Large intestine (tissue), 3 donors: ENCODE data around the gene SKP1. TPM values are rescaled to one million over a fixed set of nuclear protein-coding genes. Genes with fewer than 3 reads are reported as not detected.

ENCODE experiments used
- DNase-seq, 2 donors: peaks; one replicate each; pipeline versions ENCODE4 v3.0.0 to v3.0.0-alpha.2; 2013
- H3K27ac ChIP-seq: one replicate; pipeline ENCODE4 v1.5.1; 2013; ENCODE audit warnings: low read length
- H3K27me3 ChIP-seq: 2 replicates; pipeline ENCODE4 v1.6.1; 2013; ENCODE audit warnings: low read length; ENCODE audit not compliant: control insufficient read depth, insufficient read depth
- H3K36me3 ChIP-seq: 2 replicates; pipeline ENCODE4 v1.6.1; 2013; ENCODE audit warnings: low read length; ENCODE audit not compliant: control insufficient read depth, insufficient read depth
- H3K4me1 ChIP-seq: one replicate; pipeline ENCODE4 v1.6.1; 2013; ENCODE audit warnings: low read length; ENCODE audit not compliant: control insufficient read depth, insufficient read depth
- H3K4me3 ChIP-seq: one replicate; pipeline ENCODE4 v1.5.1; 2013; ENCODE audit warnings: low read length
- H3K9me3 ChIP-seq: one replicate; pipeline ENCODE4 v1.6.1; 2013; ENCODE audit warnings: mild to moderate bottlenecking, low read depth, low read length, moderate library complexity; ENCODE audit not compliant: control insufficient read depth
- WGBS: methylation state at CpG from one replicate; pipeline ENCODE4 v1.1.5; 2013; ENCODE audit warnings: low lambda C conversion rate; ENCODE audit not compliant: insufficient coverage; 5-methylcytosine and 5-hydroxymethylcytosine counted together
- polyA plus RNA-seq: library from polyadenylated mRNA; unstranded; fragments of 120-200 nt; gene quantifications from one replicate; pipeline ENCODE4 v1.2.1, GENCODE V29; 2013

SKP1 gene
- polyA plus RNA-seq, 1 donor = 490 TPM

GRCh38 chr5:134178096-134178419 lies 1.3 kb upstream of the SKP1 start:
- Histone ChIP-seq H3K4me3 (no peak overlapping the region), H3K9me3 (no peaks in the 10 kb centered on the region), H3K27ac (peak overlapping the region; percentile 99), H3K4me1 (peaks cover 13% of the 10 kb centered on the region), H3K27me3 (no peaks in the 10 kb centered on the region), H3K36me3 (peaks cover 6% of the 10 kb centered on the region)
- DNase-seq = no peak
- no CpG with 5 or more reads among the region's 3 CpGs for WGBS

GRCh38 chr5:134177369-134178095 lies 782 bp upstream of the SKP1 start:
- H3K4me3 ChIP-seq = peak overlapping the region; percentile 95
- no peaks in the 10 kb centered on the region for H3K27me3 ChIP-seq
- H3K9me3 ChIP-seq = no peaks in the 10 kb centered on the region
- no CpG with 5 or more reads among the region's 29 CpGs for WGBS
- peaks cover 13% of the 10 kb centered on the region for H3K4me1 ChIP-seq
- H3K36me3 ChIP-seq = peaks cover 9% of the 10 kb centered on the region
- H3K27ac ChIP-seq = peak overlapping the region; percentile 99
- peak; percentile 83 to 91 for DNase-seq

- no peaks in the 10 kb centered on the region for H3K9me3 ChIP-seq
- peaks cover 24% of the 10 kb centered on the region for H3K36me3 ChIP-seq
- H3K27ac ChIP-seq = peak overlapping the region; percentile 99
- peak overlapping the region; percentile 95 for H3K4me3 ChIP-seq
- WGBS = 7% methylated on average over 3 of the region's 31 CpGs
- H3K4me1 ChIP-seq = peaks cover 23% of the 10 kb centered on the region
- no peak for DNase-seq
- H3K27me3 ChIP-seq = no peaks in the 10 kb centered on the region
These were observed 734 bp downstream of the SKP1 start for GRCh38 chr5:134175921-134176510.

GRCh38 chr5:134174841-134175839 lies 1.6 kb downstream of the SKP1 start:
- Histone ChIP-seq H3K27ac (peak overlapping the region; percentile 99), H3K4me3 (peak overlapping the region; percentile 95), H3K4me1 (peaks cover 23% of the 10 kb centered on the region), H3K27me3 (no peaks in the 10 kb centered on the region), H3K36me3 (peaks cover 32% of the 10 kb centered on the region), H3K9me3 (no peaks in the 10 kb centered on the region)
- peak in 1 of 2 donors; percentile 32 for DNase-seq
- WGBS = 8% methylated on average over 3 of the region's 10 CpGs

- WGBS = no CpG with 5 or more reads among the region's 4 CpGs
- peak; percentile 73 to 83 for DNase-seq
- Histone ChIP-seq H3K9me3 (no peaks in the 10 kb centered on the region), H3K27ac (peak overlapping the region; percentile 42), H3K36me3 (peaks cover 55% of the 10 kb centered on the region), H3K4me1 (peaks cover 10% of the 10 kb centered on the region), H3K4me3 (no peak overlapping the region), H3K27me3 (no peaks in the 10 kb centered on the region)
These were observed 4.8 kb downstream of the SKP1 start for GRCh38 chr5:134171972-134172371.

GRCh38 chr5:134162592-134162991 lies 14.2 kb downstream of the SKP1 start:
- Histone ChIP-seq H3K36me3 (peaks cover 62% of the 10 kb centered on the region), H3K4me3 (no peak overlapping the region), H3K9me3 (peaks cover 2% of the 10 kb centered on the region), H3K27ac (no peak overlapping the region), H3K4me1 (no peaks in the 10 kb centered on the region), H3K27me3 (no peaks in the 10 kb centered on the region)
- DNase-seq = no peak
- 88% methylated on average over 1 of the region's 5 CpGs for WGBS

GRCh38 chr5:134161513-134162395 lies 15.0 kb downstream of the SKP1 start:
- Histone ChIP-seq H3K27ac (no peak overlapping the region), H3K4me1 (no peaks in the 10 kb centered on the region), H3K27me3 (no peaks in the 10 kb centered on the region), H3K4me3 (no peak overlapping the region), H3K9me3 (peaks cover 2% of the 10 kb centered on the region), H3K36me3 (peaks cover 60% of the 10 kb centered on the region)
- no peak for DNase-seq
- WGBS = 100% methylated on average over 1 of the region's 6 CpGs

GRCh38 chr5:134153657-134154056 lies 23.1 kb downstream of the SKP1 start:
- Histone ChIP-seq H3K36me3 (peaks cover 68% of the 10 kb centered on the region), H3K9me3 (no peaks in the 10 kb centered on the region), H3K4me1 (no peaks in the 10 kb centered on the region), H3K4me3 (no peak overlapping the region), H3K27ac (no peak overlapping the region), H3K27me3 (no peaks in the 10 kb centered on the region)
- WGBS = no CpG with 5 or more reads among the region's 1 CpG
- DNase-seq = no peak

GRCh38 chr5:134153241-134153640 lies 23.5 kb downstream of the SKP1 start:
- Histone ChIP-seq H3K4me3 (no peak overlapping the region), H3K9me3 (no peaks in the 10 kb centered on the region), H3K27ac (no peak overlapping the region), H3K27me3 (no peaks in the 10 kb centered on the region), H3K36me3 (peaks cover 66% of the 10 kb centered on the region), H3K4me1 (no peaks in the 10 kb centered on the region)
- 100% methylated on average over 1 of the region's 3 CpGs for WGBS
- DNase-seq = no peak
